ENCODE results near the gene PSAPL1. TPM values are rescaled to one million over a fixed set of nuclear protein-coding genes. Genes with fewer than 3 reads are reported as not detected.

PSAPL1 gene
- polyA plus RNA-seq, 3 donors = not detected

- no peak for DNase-seq (ENCODE audit: extremely low read depth in 1 of 11, low read depth in 9 of 11, low spot score in 4 of 11)
Observed at GRCh38 chr4:7403001-7403400, 31.7 kb downstream of the PSAPL1 start.

- DNase-seq (ENCODE audit: extremely low read depth in 1 of 11, low read depth in 9 of 11, low spot score in 4 of 11) = no peak
Observed at GRCh38 chr4:7402526-7402925, 32.2 kb downstream of the PSAPL1 start.

- no peak for DNase-seq (ENCODE audit: extremely low read depth in 1 of 11, low read depth in 9 of 11, low spot score in 4 of 11)
Observed at GRCh38 chr4:7400671-7401298, 33.9 kb downstream of the PSAPL1 start.

- DNase-seq (ENCODE audit: extremely low read depth in 1 of 11, low read depth in 9 of 11, low spot score in 4 of 11) = no peak
Observed at GRCh38 chr4:7399440-7400234, 35.1 kb downstream of the PSAPL1 start.

GRCh38 chr4:7398788-7399439 is 35.8 kb downstream of the PSAPL1 start:
- DNase-seq (ENCODE audit: extremely low read depth in 1 of 11, low read depth in 9 of 11, low spot score in 4 of 11) = no peak

- no peak for DNase-seq (ENCODE audit: extremely low read depth in 1 of 11, low read depth in 9 of 11, low spot score in 4 of 11)
Observed at GRCh38 chr4:7398104-7398423, 36.7 kb downstream of the PSAPL1 start.

- no peak for DNase-seq (ENCODE audit: extremely low read depth in 1 of 11, low read depth in 9 of 11, low spot score in 4 of 11)
Observed at GRCh38 chr4:7397206-7398103, 37.3 kb downstream of the PSAPL1 start.

- no peak for DNase-seq (ENCODE audit: extremely low read depth in 1 of 11, low read depth in 9 of 11, low spot score in 4 of 11)
Observed at GRCh38 chr4:7396186-7396910, 38.4 kb downstream of the PSAPL1 start.

GRCh38 chr4:7395645-7396044 is 39.1 kb downstream of the PSAPL1 start:
- DNase-seq (ENCODE audit: extremely low read depth in 1 of 11, low read depth in 9 of 11, low spot score in 4 of 11) = no peak

- DNase-seq (ENCODE audit: extremely low read depth in 1 of 11, low read depth in 9 of 11, low spot score in 4 of 11) = no peak
Observed at GRCh38 chr4:7394681-7395451, 39.9 kb downstream of the PSAPL1 start.

- no peak for DNase-seq (ENCODE audit: extremely low read depth in 1 of 11, low read depth in 9 of 11, low spot score in 4 of 11)
Observed at GRCh38 chr4:7393601-7394575, 40.8 kb downstream of the PSAPL1 start.

GRCh38 chr4:7392438-7393421 is 42.0 kb downstream of the PSAPL1 start:
- DNase-seq (ENCODE audit: extremely low read depth in 1 of 11, low read depth in 9 of 11, low spot score in 4 of 11) = peak in 2 of 11 donors; percentile 38 to 42

GRCh38 chr4:7391637-7392437 is 42.9 kb downstream of the PSAPL1 start:
- no peak for DNase-seq (ENCODE audit: extremely low read depth in 1 of 11, low read depth in 9 of 11, low spot score in 4 of 11)

- DNase-seq (ENCODE audit: extremely low read depth in 1 of 11, low read depth in 9 of 11, low spot score in 4 of 11) = no peak
Observed at GRCh38 chr4:7390906-7391636, 43.7 kb downstream of the PSAPL1 start.

Data from renal cortex interstitium (tissue), 11 donors.